MM.1S (cell line): ENCODE data around the gene PRKCZ.

Experiments
- EZH2phosphoT487 ChIP-seq: fragments of 300-600 bp; sonication (generic); IDR thresholded peaks from 2 replicates; pipeline ENCODE4 v1.6.1; 2018; ENCODE audit warnings: antibody characterized with exemption, low read length
- TF ChIP-seq, protein P1 (sequence below): fragments of 300-600 bp; sonication (generic); IDR thresholded peaks from 2 replicates; pipeline ENCODE4 v1.5.1; 2016; ENCODE audit warnings: antibody characterized with exemption, low read length, mixed read lengths

DNA sequence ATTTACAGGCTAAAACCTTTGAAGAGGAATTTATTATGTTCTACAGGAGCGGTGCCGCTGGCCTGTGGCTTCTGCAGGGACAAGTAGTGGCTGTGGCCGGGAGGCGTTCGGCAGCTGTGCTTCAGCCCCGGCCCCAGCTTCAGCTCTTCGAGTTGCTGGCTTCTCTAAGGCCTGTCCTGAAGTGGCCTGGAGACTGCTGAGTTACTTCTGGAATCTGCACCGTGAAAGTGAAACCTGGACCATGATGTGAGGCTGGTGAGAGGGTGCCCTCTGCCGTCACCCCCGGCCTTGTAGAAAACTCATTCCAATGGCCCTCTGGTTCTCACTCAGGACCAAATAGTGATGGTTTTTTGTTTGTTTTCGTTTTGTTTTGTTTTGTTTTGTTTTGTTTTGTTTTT lies 48.1 kb downstream of the PRKCZ start:
- TF ChIP-seq EZH2phosphoT487 = no peak
- TF ChIP-seq, protein P1, sequence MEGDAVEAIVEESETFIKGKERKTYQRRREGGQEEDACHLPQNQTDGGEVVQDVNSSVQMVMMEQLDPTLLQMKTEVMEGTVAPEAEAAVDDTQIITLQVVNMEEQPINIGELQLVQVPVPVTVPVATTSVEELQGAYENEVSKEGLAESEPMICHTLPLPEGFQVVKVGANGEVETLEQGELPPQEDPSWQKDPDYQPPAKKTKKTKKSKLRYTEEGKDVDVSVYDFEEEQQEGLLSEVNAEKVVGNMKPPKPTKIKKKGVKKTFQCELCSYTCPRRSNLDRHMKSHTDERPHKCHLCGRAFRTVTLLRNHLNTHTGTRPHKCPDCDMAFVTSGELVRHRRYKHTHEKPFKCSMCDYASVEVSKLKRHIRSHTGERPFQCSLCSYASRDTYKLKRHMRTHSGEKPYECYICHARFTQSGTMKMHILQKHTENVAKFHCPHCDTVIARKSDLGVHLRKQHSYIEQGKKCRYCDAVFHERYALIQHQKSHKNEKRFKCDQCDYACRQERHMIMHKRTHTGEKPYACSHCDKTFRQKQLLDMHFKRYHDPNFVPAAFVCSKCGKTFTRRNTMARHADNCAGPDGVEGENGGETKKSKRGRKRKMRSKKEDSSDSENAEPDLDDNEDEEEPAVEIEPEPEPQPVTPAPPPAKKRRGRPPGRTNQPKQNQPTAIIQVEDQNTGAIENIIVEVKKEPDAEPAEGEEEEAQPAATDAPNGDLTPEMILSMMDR = no peak
